HepG2 (cell line): ENCODE measurements around the gene AP2S1. TPM values are rescaled to one million over a fixed set of nuclear protein-coding genes. Genes with fewer than 3 reads are reported as not detected.
A peak's percentile ranks its signal among the peaks of the same experiment; 100 is the strongest.

Source experiments
- ATAC-seq: fragments of 200-7000 bp; cut with Tn5 transposase; 3 replicates; pipeline ENCODE4 v1.9.1; 2020; ENCODE audit warnings: mild to moderate bottlenecking, moderate library complexity
- BruUV-seq: library from RNA; stranded (reverse); fragments of 400-500 nt; replicated peaks from 2 replicates; lab custom pipeline; 2021; lab: Mats Ljungman, UMichigan
- CTCF ChIA-PET: fragments of 300-600 bp; formaldehyde crosslinking; extraction: SDS; loops from one replicate; lab custom pipeline; 2021; ENCODE audit warnings: low total read pairs, inconsistent platforms, low intra/inter-chr PET ratio; lab: Yijun Ruan, JAX
- POLR2A ChIA-PET: fragments of 350-600 bp; sonication (Branson Sonifier 250); formaldehyde crosslinking; loops from one replicate; lab custom pipeline; 2020; ENCODE audit warnings: antibody characterized with exemption, inconsistent platforms; lab: Yijun Ruan, JAX
- DNase-seq: peaks from one replicate; pipeline ENCODE4 v3.0.0-alpha.2; 2015; ENCODE audit warnings: low spot score
- FAIRE-seq: peaks from 3 replicates; lab custom pipeline; 2011; peaks lifted over from hg19 to GRCh38; lab: Jason Lieb, UNC
- H2AFZ ChIP-seq: one replicate; pipeline ENCODE4 v1.6.1; 2011; ENCODE audit warnings: low read length, inconsistent platforms
- H3K27ac ChIP-seq: fragments of 300-600 bp; 3 replicates; pipeline ENCODE4 v1.8.0; 2011; ENCODE audit warnings: mixed run types, mild to moderate bottlenecking, mixed read lengths, low read length, inconsistent platforms; ENCODE audit not compliant: insufficient read depth; ENCODE audit errors: extremely low read length
- H3K27me3 ChIP-seq, 2 experiments: fragments of 200-600 bp in 1 of 2; 2 replicates in 1 of 2; 3 replicates in 1 of 2; pipeline versions ENCODE4 v1.6.0 to v1.8.0; 2011; ENCODE audit warnings: low read length in 2 of 2, mild to moderate bottlenecking in 2 of 2, moderate library complexity in 2 of 2, inconsistent platforms in 1 of 2; ENCODE audit not compliant: insufficient read depth in 2 of 2, control insufficient read depth in 1 of 2
- H3K36me3 ChIP-seq, 2 experiments: fragments of 200-600 bp in 1 of 2; replicated peaks in 1 of 2; 2 replicates in 1 of 2; 3 replicates in 1 of 2; pipeline versions ENCODE4 v1.5.1 to v1.8.0; 2011; ENCODE audit warnings: low read length in 2 of 2, inconsistent platforms in 1 of 2; ENCODE audit not compliant: insufficient read depth in 2 of 2, control insufficient read depth in 1 of 2
- H3K4me1 ChIP-seq: 2 replicates; pipeline ENCODE4 v1.5.1; 2012; ENCODE audit warnings: low read length, inconsistent platforms; ENCODE audit not compliant: insufficient read depth
- H3K4me2 ChIP-seq: 2 replicates; pipeline ENCODE4 v1.6.0; 2011; ENCODE audit warnings: low read depth, low read length, inconsistent platforms
- H3K4me3 ChIP-seq, 3 experiments: fragments of 200-600 bp in 1 of 3; sonication (generic), shearing (Covaris generic) in 1 of 3; replicated peaks in 1 of 3; 2 replicates each; pipeline ENCODE4 v1.5.1; 2011 to 2016; ENCODE audit warnings: low read length in 3 of 3, inconsistent platforms in 2 of 3, low read depth in 2 of 3, mild to moderate bottlenecking in 2 of 3, control low read depth in 1 of 3, mixed read lengths in 1 of 3; ENCODE audit not compliant: insufficient read depth in 1 of 3
- H3K79me2 ChIP-seq: one replicate; pipeline ENCODE4 v1.6.1; 2011; ENCODE audit warnings: low read length, inconsistent platforms; ENCODE audit not compliant: insufficient read depth
- H3K9ac ChIP-seq: 2 replicates; pipeline ENCODE4 v1.6.0; 2011; ENCODE audit warnings: mild to moderate bottlenecking, low read depth, low read length, inconsistent platforms; ENCODE audit not compliant: insufficient read depth
- H3K9me3 ChIP-seq: 2 replicates; pipeline ENCODE4 v1.5.1; 2012; ENCODE audit warnings: mild to moderate bottlenecking, low read length
- H4K20me1 ChIP-seq: 2 replicates; pipeline ENCODE4 v1.6.0; 2011; ENCODE audit warnings: inconsistent platforms, mild to moderate bottlenecking, low read length, moderate library complexity; ENCODE audit not compliant: insufficient read depth
- ELK4 ChIP-seq: sonication (generic); formaldehyde crosslinking; IDR thresholded peaks from 2 replicates; pipeline ENCODE4 v1.9.0; 2021; ENCODE audit warnings: missing genetic modification reagents, borderline replicate concordance
- ZFP91 ChIP-seq: sonication (generic); formaldehyde crosslinking; IDR thresholded peaks from 2 replicates; pipeline ENCODE4 v1.9.0; 2022; ENCODE audit warnings: missing genetic modification reagents, mild to moderate bottlenecking, borderline replicate concordance
- WGBS: methylation state at CpG from one replicate; pipeline ENCODE4 v1.1.6; 2017; ENCODE audit warnings: low lambda C conversion rate; 5-methylcytosine and 5-hydroxymethylcytosine counted together
- in situ Hi-C: cut with HindIII; loops from 2 replicates; pipeline ENCODE4 v1.10.0; 2017; ENCODE audit warnings: low pct_unique_long_range_greater_than_20kb; ENCODE audit not compliant: extremely low pct_ligation_motif_present
- intact Hi-C: fragments of 100-400 bp; cut with micrococcal nuclease; formaldehyde crosslinking; loops from one replicate; pipeline ENCODE4 v1.10.0; 2022; ENCODE audit not compliant: unreplicated experiment
- polyA plus RNA-seq, 8 experiments: library from polyadenylated mRNA; depleted of rRNA in 3 of 8; stranded (reverse) in 7 of 8; unstranded in 1 of 8; fragments of >200 nt; fragmentation: Illumina TruSeq in 4 of 8; extraction: Trizol in 4 of 8; gene quantifications; 2 replicates each; pipeline versions ENCODE4 v1.2.1 to v1.2.3, GENCODE V29; 2011 to 2016; ENCODE audit warnings: low read depth in 4 of 8, missing spikeins in 1 of 8, mixed read lengths in 1 of 8; ENCODE audit not compliant: insufficient read depth in 1 of 8
- total RNA-seq, 5 experiments: library from RNA; depleted of rRNA; stranded (reverse); fragments of >200 nt; fragmentation: Illumina TruSeq; extraction: Trizol; gene quantifications; 2 replicates each; pipeline ENCODE4 v1.2.3, GENCODE V29; 2016; ENCODE audit warnings: low read depth in 1 of 5

AP2S1 gene
- total and polyA plus RNA-seq, 2 of the 13 experiments (the other 11 are each of a cell fraction or from before 2014, with no cell fraction given): 45.2 to 86.1 TPM

GRCh38 chr19:46839752-46840497 is 10.7 kb downstream of the AP2S1 start:
- ChIA-PET CTCF (interaction anchor here (1.2 to 1.7 kb wide), 4 partner anchors 80 to 91 kb away, joined by 3 to 21 read pairs (median 4); no protein-coding TSS in a partner anchor), POLR2A (interaction anchor here (0.9 to 1.5 kb wide), 7 partner anchors 18 to 95 kb away, joined by 3 to 21 read pairs (median 4); partner anchors contain the start of gene SLC1A5)
- in situ Hi-C loops: loop anchor here (5.0 kb wide), 2 partner anchors 58 to 88 kb away; no protein-coding TSS in a partner anchor
- H4K20me1 ChIP-seq: 0 out of 2 replicates have a peak, but pooled peaks cover 5% of the 10 kb centered on the region
- no peak overlapping the region for H3K27ac ChIP-seq
- ATAC-seq (no peak), FAIRE-seq (no peak), DNase-seq (no peak)
- no peak overlapping the region for H3K9ac ChIP-seq
- no peaks in the 10 kb centered on the region for H3K27me3 ChIP-seq
- 96% methylated on average over 12 of the region's 12 CpGs for WGBS
- H2AFZ ChIP-seq: no peak overlapping the region
- intact Hi-C loops: loop anchor here (5.0 kb wide), 2 partner anchors 68 to 83 kb away; no protein-coding TSS in a partner anchor
- H3K4me2 ChIP-seq: no peak overlapping the region
- TF ChIP-seq ELK4 (CRISPR knock-in tag) (no peak), ZFP91 (0 out of 2 replicates have a peak, but pooled peaks have one; percentile 1)
- no peak overlapping the region for H3K4me3 ChIP-seq
- no peaks in the 10 kb centered on the region for H3K79me2 ChIP-seq
- BruUV-seq: no TSS peak
- peaks cover 31% of the 10 kb centered on the region for H3K4me1 ChIP-seq
- H3K36me3 ChIP-seq: peaks cover 12 to 33% of the 10 kb centered on the region in 2 experiments
- H3K9me3 ChIP-seq: no peaks in the 10 kb centered on the region
